HG03460 (cell line): ENCODE data around the gene EVI5L.
"Not testable (repeated sequence)": the region's sequence is repeated elsewhere in the genome, so short reads cannot be mapped to it uniquely, and the experiment has no call there.

Source experiments
- ATAC-seq: cut with Tn5 transposase; IDR thresholded peaks from one replicate; pipeline ENCODE4 v1.9.1; 2021; ENCODE audit not compliant: unreplicated experiment

The EVI5L gene

DNA sequence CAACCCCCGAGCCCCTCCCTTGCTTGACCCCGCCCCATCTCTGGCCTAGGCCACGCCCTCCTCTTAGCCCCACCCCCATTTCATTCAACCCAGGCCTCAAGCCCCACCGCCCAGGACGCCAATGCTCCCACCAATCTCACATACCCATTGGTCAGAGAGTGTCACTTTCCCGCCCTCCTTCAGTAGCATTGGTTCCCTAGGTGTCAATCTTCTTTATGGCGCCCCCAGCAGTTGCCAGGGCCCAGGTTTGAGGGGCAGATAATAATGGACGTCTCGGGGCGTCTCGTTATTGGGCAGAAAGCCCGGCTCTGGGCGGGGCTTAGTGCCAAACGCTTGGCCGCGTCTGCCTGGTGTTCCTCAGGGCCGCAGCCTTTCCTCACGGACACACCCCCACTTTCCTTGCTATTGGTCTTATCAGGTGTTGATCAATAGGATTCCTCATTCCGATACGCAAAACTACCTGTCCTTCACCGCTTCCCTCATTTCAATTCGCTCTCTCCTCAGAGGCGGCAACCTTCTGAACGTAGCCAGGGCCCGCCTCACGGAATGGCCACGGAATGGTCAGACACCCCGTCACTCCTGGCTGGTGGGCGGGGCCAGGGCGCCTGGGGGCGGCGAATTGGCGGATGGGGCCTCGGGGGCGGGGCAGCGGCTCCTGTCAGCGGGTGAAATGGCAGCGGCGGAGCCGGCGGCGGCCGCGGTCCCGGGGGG, at the start of gene EVI5L:
EVI5L (plus strand) TSS at position 658 of the 711 bp plus-strand sequence. CDS start 16,325 bp downstream, outside the sequence.
- peak; percentile 79 for ATAC-seq

DNA sequence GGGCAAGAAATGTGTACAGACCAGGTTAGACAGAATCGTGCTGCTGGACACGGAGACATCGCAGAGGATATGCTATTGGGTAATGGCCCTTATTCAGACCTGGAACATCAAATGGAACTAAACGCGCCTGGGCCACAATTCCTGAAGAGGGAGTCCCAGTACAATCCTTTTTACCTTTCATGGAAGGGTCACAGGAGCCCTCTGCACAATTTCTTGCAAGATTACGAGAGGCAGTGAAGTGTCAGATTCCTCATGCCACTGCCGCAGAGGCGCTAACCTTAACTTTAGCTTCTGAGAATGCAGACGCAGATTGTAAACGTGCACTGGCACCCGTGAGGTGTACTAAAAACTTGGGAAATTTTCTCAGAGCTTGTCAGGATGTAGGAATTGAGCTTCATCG, 48.9 kb upstream of the EVI5L start:
- ATAC-seq = no peak

DNA sequence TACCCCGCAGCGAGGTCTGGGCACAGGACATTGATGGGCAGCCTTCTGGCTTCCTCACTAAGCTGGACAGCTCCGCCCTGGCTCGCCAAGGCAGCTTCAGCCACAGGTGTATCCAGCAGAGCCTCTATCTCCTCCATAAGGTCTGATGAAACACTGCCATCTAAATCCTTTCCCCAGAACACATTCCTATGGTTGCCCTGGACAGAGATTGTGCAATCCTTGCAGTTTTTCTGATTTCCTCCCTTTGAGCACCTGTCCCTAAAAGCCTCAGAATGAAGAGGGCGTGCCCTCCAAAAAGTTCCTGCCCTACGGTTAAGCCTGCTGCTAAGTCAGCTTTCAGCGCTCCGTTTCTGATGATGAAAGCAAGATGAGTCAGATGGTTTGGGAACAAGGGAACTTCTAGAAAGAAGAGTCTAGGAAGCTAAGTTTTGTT, 46.0 kb upstream of the EVI5L start:
- ATAC-seq = no peak

DNA sequence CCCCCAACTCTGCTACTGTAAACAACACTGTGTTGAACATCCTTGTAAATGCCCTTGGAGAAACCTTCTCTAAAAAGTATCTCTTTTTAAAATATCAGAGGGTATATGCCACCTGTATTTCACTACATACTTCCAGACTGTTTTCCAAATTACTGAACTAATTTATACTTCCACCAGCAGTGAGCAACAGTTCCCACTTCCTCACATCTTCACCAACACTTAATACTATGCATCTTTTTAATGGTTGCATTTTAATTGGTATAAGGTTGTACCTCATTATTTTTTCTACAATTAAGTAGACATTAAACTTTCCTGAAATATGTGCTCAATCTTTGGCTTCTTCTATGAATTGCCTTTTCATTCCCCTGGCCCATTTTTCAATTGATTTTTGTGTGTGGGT, 45.2 kb upstream of the EVI5L start:
- no peak for ATAC-seq

DNA sequence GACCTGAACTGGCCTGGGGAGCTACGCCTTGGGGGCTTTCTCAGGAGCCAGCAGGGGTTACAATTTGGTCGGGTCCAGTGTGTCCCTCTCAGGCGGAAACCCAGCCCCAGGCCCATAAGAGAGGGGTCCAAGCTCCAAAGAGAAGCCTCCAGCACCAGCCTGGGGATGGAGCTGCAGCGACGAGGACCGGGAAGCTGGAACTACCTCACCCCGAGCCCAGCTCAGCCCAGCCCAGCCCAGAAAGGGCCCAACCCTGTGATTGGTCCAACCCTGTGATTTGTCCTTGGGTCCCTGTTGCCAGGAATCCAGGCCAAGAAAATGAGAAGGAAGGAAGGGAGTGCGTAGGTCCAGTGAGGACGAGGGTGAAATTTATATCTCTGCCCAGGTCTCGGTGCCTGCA, 42.9 kb upstream of the EVI5L start:
- ATAC-seq = no peak

DNA sequence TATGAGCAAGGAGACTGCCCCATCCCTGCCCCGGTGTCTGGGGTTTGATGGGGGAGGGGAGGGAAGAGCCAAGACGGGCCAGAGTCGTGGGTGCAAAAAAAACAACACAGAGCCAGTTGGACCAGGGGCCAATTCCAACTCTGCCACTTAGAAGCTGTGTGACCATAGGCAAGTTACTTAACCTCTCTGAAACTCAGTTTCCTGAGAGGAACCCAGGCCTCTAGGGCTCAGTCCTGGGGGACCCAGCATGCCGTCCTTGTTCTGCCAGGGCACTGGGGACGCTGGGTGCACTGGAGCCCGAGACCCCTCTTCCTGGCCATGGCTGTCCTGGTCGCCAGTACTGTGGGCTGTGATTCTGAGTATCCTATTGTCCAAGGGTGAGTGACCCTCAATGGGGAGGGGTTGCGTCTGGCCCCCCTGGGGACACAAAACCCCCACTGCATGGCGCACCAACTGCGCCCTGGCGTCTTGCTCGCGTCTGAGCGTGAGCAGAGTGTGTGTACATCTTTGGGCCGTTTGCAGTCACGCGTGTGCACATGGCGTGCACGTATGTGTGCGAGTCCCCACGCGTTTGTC, 42.3 kb upstream of the EVI5L start:
- no peak for ATAC-seq

DNA sequence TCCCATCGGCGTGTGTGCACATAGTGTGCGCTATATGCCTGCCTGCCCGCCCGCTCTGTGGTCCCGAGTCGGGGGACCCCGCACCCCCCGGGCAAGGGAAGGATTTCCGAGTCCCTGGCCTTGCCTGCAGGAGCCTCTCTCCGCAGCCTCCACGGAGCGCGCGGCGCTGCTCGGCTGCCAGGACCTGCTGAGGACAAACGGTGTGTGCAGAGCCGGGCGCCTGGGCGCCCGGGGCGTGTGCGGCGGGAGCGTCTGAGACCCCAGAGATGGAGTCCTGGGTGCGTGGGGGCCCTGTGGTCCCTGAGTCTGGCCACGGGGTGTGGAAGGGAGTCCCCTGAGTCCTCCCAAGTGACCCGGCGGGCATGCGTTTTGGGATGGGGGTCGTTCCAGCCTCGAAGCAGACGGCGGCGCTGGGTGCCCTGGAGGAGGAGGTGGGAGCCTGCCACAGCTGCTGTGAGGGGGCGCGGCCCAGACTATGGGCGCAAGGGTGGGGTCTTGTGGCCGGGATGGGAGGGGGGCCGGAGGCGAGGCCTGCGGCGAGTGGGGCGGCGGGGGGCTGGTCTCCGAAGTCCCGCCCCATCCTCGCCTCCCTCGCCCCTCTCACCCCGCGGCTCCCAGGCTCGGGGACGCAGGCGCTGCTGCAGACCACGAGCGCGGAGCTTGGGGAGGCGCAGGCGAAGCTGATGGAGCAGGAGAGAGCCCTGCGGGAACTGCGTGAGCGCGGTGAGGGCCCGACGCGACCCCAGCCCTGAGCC, 41.7 kb upstream of the EVI5L start:
- no peak for ATAC-seq

DNA sequence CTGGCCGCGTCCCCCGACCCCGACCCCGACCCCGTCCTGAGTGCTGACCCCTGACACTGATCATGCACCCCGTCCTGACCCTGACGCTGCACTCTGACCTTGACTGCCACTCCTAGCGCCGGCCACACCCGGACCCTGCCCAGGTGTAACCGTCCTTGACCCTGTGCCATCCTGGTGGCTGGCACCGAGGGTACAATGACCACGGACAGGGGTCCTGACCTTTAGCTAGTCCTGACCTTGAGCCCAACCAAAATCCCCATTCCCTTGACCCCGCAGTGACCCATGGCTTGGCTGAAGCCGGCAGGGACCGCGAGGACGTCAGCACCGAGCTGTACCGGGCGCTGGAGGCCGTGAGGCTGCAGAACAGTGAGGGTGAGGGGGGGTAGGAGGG, 41.1 kb upstream of the EVI5L start:
- ATAC-seq = no peak

DNA sequence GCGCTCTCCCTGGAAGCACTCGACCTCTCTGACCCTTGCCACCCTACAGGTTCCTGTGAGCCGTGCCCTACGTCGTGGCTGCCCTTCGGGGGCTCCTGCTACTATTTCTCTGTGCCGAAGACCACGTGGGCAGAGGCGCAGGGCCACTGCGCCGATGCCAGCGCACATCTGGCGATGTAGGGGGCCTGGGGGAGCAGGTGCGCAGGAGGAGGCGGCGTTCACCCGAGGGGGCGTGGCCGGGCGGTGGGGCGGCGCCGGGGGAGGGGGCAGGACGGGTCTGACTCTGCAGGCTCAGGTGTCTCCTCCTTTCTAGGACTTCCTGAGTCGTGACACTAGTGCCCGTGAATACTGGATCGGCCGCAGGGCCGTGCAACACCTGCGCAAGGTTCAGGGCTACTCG, 40.6 kb upstream of the EVI5L start:
- ATAC-seq = no peak

DNA sequence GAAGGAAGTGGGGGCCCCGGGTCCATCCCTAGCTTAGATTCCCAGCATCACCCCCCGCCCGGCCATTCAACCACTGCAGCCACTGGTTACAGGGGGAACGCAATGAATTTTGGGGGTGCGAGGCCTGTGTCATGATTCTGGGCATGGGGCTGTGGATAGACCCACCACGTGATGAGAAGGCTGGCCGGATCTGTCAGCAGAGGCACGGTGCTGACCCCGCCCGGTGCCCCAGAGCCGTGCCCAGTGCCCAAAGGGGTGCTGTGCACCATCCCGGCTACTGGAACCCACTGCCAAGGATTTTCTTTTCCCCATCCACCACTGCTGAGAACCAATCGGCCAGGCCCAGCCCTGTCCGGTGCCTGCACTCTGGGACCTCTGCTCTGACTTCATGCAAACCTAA, 39.6 kb upstream of the EVI5L start:
- no peak for ATAC-seq

DNA sequence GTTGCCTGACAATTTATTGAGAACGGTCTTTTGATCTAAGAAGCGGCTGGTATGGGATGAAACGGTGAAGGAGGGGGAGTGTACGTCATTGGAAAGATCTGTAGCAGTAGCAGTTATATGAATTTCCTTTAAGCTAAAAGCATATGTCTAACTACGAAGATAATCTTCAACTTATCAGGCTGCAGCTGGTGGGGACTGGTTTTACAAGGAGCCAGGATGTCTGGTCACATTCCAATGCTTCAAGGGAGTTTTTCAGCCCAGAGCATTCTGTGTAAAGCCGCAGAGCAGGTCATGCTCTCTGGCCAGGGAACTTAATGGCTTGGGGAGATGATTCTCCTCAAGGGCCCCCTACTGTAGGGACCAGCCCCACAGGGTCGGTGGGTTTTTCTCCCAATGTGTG, 37.7 kb upstream of the EVI5L start:
- no peak for ATAC-seq

DNA sequence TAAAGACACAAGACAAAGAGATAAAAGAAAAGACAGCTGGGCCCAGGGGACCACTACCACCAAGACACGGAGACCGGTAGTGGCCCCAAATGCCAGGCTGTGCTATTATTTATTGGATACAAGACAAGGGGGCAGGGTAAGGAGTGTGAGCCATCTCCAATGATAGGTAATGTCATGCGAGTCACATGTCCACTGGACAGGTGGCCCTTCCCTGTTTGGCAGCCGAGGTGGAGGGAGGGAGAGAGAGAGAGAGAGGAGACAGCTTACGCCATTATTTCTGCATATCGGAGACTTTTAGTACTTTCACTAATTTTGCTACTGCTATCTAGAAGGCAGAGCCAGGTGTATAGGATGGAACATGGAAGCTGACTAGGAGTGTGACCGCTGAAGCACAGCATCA, 37.3 kb upstream of the EVI5L start:
- not testable (repeated sequence) for ATAC-seq

DNA sequence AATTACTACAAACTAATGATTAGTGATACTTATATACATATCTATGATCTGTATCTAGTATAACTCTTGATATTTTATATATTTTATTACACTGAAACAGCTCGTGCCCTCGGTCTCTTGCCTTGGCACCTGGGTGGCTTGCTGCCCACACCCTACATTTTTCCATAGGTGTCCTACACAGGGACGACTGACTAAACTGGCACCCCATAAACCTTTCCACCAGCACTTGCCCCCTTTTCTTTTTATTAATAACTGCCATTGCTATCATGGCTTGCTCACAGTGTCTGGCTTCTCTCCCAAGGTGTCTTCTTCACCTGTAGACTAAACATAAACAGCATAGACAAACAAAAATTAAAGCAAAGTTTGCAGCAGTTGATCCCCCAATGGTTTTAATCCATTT, 36.5 kb upstream of the EVI5L start:
- no peak for ATAC-seq

DNA sequence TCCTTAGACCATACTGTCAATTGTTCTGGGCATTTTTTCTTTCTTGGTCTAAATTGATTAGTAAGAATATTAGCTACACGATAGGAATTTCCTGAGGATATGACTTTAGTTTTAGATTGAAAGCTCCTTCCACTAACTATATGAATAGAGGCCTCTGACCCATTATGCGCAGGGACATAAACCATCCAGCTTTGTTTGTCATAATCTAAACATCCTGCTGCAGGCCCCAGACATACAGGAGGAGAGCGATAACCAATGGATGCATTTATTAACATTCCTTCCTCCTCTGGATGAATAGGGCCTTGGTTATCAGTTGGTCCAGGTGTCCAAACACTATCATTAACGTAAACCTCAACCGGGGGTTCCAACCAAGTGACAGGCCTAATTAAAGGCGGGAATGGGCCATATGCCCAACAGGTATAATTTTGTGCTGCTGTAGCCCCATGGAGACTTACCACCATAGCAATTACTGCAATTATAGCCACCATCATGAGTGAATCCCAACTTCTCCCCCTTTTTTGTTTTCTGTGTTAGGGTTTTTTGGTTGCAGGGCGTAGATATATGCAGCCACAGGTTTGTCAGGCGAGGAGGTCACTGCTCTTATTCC, 34.4 kb upstream of the EVI5L start:
- no peak for ATAC-seq

DNA sequence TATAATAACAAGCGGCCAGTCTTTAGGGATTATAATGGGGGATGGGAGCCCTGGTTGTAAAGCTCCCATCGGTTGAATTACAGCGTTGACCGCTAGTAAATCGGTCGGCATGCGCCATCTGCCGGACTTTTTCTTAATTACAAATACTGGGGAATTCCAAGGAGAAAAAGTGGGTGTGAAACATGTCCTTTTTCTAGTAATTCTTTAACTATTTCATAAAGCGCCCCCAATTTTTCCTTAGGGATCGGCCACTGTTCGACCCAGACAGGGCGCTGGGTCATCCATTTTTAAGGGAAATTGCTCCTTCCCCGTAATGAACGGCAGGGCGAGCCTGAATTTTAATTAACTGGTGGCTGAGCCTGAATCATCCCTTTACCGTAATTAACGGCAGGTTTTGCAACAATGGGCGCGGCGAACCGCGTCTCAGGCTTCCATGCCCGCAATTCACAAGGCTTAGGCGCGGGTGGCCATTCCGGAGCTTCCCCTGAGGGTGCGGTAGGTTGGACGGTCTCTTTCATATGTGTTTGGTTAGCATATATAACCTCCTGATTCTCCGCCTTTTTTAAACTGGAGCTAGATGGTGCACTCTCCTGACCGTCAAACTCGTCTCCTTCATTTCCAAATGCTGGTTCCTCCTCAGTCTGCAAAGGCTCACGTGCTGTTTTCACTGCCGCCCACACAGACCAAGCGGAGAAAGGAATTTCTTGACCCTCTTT, 30.2 kb upstream of the EVI5L start:
- no peak for ATAC-seq

DNA sequence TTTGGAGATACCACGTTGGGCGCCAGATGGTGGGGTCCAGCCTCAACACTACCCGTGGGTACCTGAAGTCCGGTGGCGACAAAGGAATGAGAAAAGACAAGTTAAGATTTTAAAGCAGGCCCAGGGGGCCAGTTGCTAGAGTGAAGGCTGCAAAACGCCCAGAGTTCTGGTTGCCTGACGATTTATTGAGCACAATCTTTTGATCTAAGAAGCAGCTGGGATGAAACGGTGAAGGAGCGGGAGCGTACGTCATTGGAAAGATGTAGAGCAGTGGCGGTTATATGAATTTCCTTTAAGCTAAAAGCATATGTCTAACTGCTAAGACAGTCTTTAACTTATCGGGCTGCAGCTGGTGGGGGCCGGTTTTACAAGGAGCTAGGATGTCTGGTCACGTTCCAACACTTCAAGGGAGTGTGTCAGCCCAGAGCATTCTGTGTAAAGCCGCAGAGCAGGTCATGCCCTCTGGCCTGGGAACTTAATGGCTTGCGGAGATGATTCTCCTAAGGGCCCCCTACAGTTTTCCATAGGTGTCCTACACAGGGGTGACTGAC, 28.9 kb upstream of the EVI5L start:
- ATAC-seq = no peak

DNA sequence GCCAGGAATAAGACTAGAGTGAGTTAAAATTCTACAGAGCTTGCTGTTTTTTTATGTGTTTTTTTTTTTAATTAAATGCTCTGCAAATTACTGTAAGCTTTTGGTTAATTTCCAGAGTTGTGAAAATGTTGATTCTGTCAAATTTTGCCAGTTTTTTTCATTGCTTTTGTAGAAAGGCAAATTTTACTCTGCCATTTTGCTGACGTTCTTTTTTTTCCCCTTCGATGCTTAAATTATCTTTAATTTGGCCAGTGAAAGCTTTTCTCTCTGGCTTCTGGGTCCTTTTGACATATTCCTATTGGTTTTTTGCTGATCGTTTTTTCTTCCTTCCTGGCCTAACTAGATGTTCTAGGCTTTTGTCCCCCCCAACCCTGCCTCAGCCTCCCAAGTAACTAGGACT, 23.8 kb upstream of the EVI5L start:
- no peak for ATAC-seq

DNA sequence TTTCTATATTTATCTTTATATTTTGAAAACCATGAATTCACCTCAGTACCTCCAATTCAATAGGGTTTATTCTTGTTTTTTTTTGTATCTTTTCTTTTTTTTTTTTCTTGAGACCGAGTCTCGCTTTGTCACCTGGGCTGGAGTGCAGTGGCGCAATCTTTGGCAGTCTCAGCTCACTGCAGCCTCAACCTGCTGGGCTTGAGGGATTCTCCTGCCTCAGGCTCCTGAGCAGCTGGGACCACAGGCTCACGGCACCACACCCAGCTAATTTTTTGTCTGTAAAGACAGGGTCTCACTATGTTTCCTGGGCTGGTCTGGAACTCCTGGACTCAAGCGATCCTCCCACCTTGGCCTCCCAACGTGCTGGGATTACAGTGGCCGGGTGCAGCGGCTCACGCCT, 23.1 kb upstream of the EVI5L start:
- ATAC-seq = no peak

DNA sequence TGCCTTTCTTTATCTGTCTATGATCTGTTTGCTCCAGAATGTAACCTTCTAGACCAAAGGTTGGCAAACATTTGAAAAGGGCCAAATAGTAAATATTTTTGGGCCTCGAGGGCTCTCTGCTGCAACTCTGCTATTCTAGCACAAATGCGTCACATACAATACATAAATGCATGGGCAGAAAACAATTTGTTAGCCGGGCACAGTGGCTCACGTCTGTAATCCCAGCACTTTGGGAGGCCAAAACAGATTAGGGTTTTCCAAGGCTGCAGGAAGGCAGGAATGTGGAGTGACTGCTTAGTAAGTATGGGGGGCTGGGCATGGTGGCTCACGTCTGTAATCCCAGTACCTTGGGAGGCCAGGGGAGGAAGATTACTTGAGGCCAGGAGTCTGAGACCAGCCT, 21.9 kb upstream of the EVI5L start:
- no peak for ATAC-seq

DNA sequence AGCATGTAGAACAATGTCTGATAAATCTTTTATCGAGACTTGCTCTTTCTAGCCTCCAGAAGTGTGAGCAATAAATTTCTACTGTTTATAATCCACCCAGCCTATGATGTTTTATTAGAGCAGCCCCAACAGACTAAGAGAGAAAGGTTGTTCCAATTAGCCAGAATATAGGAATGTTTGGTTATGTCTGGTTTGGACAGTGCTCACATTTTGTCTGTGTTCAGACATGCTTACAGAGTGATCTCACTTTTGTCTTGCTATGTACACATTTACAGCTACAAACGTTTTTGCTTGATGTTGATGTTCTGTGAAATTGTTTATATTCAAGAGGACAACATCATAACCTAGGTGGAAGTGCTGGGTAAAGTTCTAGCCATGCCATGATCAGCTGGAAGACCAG, 18.0 kb upstream of the EVI5L start:
- no peak for ATAC-seq

DNA sequence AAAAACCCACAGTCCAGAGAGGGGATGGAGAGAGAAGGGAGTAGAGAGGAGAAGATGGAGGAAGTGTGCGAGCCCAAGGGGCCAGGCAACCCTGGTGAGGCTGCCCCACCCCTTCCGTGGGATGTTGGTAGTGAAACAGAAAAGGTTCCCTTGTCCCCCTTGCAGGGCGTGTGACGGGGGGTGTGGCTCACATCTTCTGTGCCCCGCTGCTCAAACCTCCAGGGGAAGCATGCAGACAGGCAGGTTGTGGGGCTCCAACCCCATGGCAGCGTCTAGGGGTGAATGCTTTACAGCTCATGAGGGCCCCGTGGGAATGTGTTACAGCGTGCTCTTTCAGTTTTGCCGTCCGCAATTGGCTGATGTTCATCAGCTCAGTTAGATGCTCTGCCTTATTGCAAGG, 14.7 kb upstream of the EVI5L start:
- no peak for ATAC-seq
